HG02610 (cell line): ENCODE results near the gene LRRC7.

Experiments used
- ATAC-seq: cut with Tn5 transposase; IDR thresholded peaks from one replicate; pipeline ENCODE4 v1.9.1; 2021; ENCODE audit warnings: mild to moderate bottlenecking, moderate library complexity; ENCODE audit not compliant: unreplicated experiment

Gene LRRC7

DNA sequence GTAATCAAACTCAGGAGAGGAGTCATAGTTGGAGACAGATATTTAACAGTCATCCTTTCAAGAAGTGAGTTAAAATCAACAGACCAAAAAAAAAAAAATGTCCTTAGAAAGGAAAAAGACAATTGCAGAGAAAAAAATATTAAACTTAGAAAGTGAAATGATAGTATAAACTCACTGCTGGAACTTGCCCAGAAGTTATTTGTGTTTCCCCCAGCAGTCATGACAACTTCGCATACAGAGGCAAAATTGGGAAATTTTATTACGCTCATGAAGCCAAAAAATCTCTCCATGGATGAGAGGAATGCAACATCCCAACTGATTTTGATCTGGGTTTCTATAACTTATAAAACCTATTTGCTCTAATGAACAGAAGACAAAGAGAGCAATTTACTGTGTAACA lies 198.2 kb downstream of the LRRC7 start:
- ATAC-seq = no peak

DNA sequence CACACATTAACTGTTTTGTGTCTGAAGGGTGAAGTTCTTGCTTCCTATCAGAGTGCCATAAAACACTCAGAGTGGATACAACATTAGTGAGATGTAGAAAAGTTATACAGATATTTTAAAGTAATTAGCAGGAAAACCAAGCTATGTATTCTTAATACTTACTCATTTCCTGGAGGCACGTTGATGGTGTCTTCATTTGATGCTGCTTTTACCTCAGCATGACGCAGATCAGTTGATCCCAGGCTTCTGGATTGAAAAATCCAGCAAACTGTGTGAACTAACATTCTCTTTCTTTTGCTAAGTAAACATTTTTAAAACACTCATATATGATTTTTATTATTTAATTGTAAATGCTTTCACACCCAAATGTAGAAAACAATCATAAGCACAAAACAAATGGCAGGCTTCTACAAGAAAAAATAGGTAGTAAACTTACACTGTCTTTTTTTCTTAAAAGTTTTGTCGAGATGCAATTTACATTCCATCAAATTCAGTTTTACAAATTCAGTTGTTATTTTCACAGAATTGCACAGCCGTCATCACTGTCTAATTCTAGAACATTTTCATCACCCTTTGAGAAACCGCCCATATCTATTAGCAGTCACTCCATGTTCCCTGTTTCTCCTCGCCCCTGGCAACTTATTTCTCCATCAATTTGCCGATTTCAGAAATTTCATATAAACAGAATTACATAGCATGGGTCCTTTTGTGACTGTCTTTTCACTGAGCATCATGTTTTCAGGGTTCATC lies 198.9 kb downstream of the LRRC7 start:
- ATAC-seq = no peak

DNA sequence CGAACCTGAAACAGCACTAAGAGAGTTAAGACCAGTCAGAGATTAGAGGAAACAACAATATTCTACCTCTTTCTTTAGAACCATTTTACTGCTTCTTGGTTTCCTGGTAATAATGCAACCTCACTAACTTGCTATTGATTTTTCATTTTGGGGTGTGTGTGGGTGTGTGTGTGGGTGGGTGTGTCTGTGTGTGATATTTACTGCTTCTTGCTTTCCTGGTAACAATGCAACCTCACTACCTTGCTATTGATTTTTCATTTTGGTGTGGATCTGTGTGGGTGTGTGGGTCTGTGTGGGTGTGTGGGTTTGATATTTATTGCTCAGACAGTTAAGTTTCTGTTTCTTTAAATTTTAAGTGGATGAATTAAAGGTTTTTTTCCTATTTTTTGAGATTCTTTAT lies 208.8 kb downstream of the LRRC7 start:
- ATAC-seq = no peak

DNA sequence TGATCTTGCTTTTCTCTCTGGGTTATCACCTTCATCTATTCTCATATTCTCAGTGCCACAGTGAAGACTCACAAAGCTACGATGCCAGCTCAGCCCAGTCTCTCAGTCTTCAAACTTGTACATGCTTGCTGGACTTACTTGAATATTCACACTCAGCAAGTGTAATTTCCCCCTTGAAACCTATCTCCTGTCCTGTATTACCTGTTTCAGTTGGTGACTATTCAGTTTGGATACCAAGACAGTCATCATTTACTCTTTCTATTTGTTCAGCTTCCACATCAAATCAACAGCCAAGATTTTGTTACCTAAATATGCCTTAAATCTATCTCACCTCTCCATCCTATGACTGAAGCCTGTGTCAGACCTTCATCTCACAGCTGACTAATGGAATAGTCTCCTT lies 209.7 kb downstream of the LRRC7 start:
- ATAC-seq = no peak

DNA sequence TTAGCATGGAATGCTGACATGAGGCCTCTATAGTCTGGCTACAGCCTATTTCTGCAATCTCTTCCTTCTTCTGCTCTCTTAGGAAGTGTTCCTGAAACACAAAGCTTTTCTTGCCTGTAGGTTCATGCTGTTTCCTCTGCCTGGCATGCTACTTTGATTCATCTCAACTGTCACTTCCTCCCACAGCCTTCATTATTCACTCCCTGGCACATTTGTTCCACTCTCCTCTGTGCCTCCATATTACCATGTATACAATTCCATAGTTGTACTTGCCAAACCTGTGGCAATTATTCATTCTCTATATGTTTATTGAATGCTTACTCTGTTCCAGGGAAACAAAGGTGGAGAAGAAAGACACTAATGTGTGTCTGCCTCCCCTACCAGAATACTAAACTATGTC lies 210.2 kb downstream of the LRRC7 start:
- ATAC-seq = no peak

DNA sequence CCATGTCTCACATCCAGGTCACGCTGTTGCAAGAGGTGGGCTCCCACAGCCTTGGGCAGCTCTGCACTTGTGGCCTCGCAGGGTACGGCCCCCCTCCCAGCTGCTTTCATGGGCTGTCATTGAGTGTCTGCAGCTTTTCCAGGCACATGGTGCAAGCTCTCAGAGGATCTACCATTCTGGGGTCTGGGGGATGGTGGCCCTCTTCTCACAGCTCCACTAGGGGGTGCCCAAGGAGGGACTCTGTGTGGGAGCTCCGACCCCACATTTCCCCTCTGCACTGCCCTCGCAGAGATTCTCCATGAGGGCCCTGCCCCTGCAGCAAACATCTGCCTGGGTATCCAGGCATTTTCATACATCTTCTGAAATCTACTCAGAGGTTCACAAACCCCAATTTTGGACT lies 219.4 kb downstream of the LRRC7 start:
- no peak for ATAC-seq

DNA sequence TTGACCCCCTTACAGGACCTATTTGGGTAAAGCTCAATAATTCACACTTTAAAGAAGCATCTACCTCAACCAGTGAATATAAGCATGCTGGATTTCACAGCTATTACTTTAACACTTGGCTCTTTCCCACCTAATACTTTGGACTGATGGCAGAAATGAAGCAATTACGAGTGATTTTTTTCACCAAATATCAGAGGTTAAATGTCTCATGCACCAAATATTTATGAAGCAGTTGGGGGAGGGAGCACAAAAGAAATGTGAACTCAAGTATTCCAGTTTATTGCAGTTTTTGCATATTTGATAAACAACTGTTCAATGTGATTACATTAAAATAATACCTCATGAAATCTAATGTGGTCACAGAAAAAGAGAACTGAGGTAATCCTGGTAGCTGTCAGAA lies 223.6 kb downstream of the LRRC7 start:
- ATAC-seq = no peak

DNA sequence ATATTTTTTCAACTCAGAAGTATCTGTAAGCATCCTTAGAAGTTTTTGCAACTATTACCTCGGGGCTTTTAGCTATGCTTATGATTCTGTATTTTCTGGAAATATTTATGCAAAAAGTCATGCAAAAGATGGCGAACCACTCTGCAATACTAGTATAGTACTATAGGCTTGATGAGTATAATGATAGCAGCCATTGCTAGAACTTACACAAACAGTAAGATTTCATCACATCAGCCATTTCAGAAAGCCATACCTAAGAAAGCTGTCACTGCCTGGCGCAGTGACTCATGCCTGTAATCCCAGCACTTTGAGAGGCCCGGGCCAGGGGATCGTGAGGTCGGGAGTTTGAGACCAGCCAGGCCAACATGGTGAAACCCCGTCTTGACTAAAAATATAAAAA lies 227.1 kb downstream of the LRRC7 start:
- ATAC-seq = no peak

DNA sequence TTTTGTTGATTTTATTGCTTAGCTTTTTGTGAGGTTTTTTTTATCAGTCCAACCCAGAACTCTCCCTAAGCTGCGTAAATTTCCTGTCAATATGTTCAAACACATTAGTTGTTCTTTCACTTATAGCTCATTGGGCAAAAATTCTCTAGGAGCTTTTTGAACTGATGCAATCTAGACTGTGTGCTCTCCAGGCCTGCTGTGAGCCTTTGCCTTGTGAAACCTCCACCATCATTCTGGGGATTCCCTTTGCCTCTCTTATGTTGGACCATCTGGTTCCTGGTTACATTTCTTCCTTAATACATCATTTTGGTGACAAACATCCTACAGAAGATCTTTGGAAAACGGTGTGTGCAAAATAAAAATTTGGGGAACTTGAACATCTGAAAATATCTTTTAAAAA lies 247.2 kb downstream of the LRRC7 start:
- ATAC-seq = no peak

DNA sequence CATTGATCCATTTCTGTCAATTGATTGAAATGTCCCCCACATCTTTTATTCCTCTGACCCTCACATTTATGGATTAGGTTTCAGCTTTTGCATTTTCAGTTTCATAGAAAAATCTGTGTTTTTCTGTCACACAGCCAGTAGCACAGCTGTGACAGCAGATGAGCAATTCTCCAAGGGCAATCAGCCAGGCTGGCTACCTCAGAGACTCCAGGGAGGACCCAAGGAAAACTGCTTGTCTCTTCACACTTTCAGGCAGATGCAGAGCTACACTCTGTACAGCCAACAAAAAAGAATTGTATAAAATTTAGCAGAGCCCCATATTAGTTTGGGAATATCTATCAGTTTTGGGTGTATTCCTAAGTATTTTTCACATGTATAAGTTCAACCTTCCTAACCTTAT lies 257.2 kb downstream of the LRRC7 start:
- no peak for ATAC-seq

DNA sequence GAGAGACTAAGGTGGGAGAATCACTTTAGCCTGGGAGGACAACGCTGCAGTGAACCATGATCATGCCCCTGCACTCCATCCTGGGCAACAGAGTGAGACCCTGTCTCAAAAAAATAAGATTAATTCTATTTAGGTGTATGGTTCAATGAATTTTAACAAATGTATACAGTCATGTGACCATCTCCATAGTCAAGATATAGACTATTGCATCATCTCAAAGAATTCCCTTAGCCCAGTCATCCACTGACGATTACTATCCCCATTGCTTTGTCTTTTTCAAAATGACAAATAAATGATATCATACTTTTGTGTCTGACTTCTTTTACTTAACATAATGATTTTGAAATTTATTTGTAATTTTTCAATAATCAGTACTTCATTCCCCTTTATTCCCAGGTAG lies 260.0 kb downstream of the LRRC7 start:
- ATAC-seq = no peak

DNA sequence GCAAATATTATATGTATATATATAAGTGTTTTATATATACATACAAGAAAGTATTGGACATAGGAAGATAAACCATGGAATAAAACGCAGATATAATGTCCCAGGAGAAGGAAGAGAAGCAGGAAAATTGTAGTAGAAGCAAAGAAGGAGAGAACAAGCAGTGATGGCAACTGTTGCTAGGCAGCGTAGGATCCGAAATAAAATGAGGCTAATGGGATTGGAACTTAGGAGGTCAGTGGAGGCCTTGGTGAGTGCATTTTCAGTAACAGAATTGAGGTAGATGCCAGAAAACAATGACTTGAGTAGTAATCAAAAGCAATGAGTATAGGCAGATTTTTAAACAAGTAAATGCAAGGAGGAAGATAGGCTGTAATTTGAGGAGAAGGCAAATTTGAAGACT lies 265.8 kb downstream of the LRRC7 start:
- no peak for ATAC-seq

DNA sequence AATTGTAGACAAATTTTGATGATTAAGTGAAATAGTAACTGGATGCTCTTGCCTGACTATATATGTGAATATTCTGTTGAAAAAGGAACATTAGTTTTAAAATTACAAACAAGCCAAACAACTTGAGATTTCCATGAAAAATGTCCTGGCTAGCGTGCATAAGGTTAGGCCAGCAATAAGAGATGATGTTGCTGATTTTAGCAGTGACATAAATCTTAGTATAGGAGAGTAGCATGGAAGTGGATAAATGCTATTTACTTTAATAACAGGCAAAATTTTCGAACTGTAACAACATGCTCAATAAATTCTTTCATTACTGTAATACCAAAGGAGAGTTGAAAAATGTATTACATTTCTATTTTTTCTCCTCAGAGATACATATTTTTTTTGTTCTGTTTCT lies 266.6 kb downstream of the LRRC7 start:
- no peak for ATAC-seq

DNA sequence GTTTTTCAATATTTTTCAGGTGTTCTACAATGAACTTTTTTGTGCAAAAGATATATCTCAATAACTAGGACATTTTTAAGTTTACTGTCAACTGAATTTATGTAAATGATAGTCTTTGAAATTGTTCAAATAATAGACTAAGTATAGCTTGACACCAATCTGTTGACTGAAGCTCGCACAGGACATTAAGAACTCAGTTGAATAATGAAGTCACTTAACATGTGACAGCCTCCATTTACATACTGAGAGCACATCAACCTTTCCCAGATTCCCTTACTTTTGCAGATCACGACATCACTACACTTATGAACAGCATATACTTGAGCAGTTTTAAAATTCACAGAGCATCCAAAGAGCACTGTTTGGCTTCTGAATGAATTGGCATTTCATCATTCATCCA lies 268.2 kb downstream of the LRRC7 start:
- no peak for ATAC-seq

DNA sequence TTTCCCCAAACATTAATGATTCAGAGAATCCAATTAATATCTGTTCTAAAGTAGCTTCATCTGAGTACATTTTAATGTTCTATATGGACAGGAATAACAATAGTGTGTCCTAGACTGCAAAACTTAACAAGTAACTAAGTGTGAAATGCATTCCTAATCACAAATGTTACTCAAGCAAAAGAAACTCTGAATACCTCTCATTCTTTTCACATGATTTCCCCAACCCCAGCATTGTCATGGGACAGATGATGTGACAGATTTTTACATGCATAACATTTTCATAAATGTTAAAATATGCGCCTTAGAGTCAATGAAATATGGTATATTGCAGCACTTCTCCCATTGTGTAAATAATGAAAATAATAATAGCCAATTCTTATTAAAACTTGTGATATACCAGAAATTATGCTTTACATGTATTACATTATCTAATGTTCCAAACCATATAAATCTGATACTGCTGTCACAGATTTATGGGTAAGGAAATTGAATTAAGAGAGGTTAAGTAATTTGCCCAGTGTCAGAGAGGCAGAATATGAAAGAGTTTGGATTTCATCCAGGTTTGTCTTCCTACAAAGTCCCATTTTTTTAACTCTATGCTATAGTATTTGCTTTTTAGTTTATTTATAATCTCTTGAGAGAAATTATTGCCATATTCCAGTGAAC lies 269.4 kb downstream of the LRRC7 start:
- ATAC-seq = no peak

DNA sequence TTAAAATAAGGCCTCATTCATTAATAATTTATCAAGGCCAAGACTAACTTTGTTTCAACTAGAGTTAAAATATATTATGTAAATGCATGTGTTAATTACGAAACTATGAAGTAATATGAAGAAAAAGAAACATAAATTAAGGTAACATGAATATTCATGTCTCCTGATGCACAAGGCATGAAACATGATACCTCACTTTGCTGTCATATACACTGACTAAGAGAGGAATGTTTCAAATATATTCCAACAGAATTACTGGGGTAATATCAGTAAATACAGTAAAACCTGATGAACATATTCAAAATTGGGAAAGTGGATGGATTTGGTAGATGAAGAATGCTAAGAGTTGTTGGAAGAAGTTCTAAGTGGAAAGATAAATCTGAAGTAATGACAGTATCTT lies 274.6 kb downstream of the LRRC7 start:
- no peak for ATAC-seq

DNA sequence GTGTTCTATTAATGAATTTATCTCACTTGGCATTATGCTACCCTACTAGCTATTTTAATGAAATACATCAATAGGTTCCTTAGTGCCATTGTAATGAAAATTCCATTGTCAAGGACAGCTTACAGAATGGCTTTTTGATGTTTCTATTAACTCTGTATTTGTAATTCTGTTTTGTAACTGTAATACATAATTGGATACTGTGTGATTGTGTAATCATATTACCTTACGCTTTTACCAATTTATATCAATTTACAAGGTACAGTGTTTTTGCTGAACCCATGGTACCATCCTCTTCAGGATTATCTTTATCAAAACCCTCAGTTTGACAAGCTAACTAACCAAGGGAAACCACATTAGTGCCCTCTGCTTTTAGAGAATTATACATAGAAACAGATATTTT lies 277.9 kb downstream of the LRRC7 start:
- ATAC-seq = no peak

DNA sequence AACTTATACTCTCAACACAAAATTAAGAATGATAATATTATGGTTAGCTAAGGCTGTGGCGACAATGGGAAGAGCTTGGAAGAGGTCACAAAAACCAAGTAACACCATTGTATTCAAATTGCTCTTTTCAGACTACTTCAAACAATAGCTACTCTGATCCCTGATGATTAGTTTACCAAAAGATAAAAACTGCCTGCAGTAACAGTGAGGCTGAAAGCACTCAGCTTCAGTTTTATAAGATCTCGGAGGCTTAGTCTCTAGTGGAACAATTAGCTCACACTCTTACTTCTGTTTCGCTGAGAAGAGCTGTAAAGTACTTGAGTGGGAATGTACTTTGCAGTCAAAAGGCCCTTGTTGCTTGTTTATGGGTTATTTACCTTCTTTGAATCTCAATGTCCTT lies 278.5 kb downstream of the LRRC7 start:
- ATAC-seq = no peak

DNA sequence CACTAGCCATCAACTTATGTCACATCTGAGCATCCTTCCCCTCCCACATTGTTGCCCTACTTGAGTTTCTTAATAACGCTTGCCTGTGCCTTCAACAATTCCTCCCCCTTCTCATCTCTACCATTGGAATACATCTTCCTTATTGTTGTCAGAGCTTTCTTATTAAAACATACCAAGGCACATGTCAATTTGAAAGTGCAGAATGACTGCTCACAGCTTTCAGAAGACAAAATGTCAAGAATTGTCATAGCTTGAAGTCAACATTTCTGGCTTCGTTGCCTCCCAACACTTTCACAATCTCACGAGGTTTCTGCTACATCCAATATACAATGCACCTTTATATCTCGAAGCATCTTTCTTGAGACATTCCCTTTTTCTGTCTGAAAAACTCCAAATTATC lies 279.9 kb downstream of the LRRC7 start:
- ATAC-seq = no peak

DNA sequence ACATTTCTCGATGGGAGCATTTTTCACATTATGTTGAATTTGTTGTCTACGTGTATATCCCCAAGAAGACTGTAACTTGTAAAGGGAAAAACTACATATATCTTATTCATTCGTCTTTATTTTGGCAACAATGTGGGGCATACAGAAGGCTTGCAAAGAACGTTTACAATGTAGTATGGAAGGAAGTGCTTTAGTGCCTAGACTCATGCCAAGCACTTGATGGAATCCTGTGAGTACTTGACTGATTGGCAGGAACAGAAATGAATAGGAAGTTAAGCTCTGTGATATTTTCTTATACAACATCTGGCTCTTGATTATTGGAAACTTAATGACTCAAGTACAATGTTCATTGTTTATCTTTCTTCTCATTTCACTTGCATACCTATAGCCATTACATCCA lies 284.4 kb downstream of the LRRC7 start:
- ATAC-seq = no peak

DNA sequence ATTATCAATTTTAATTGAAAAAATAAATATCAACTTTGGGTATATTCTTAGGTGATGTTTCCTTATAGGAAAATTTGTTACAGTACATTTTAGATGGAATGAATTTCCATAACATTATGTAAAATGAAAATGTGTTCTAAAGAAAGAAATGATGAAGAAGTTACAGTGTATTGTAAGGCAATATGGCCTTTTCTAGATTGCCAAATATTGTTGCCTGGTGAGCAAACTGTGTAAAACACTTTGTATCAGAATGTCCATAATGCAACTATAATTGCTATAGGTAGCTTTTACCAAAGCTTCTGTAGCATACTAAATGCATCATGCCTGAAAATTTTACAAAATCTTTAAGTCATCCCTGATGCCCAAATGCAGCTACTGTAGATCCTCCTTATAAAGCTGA lies 285.0 kb downstream of the LRRC7 start:
- ATAC-seq = no peak

DNA sequence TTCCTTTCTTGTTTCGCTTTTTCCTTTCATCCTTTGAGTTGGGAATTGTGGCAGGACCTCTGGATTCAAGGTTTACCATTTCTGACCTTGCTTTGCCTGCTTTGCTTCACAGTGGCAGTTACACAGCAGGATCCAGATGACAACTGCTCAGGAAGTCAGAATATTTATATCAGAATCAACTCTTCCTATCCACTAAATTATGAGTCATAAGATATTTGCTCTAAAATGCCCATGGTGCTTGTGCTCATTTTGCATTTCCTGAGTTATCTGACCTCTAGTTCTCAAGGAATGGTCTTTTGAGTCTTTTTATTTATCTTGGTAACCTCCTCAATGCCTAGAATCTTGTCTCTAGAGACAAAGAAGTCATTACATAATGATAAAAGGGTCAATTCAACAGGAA lies 290.8 kb downstream of the LRRC7 start:
- no peak for ATAC-seq

DNA sequence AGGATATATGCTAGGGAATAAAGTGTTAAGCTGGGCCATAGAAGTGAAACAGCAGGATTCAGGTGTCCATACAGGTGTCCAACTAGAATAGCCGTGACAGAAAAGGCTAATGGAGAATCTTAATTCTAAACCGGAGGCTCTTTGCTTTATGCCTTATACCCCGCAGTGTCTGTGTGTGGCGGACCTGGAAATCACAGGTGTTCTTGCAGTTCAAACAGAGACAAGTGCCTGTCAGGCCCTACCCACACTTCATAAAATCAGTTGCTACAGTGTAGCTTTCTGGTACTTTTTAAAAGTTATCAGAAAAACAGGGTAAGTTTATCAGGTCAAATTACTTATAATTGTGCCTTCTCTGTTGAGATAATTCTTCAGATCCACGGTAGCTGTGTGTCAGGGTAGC lies 293.9 kb downstream of the LRRC7 start:
- ATAC-seq = no peak
